HG03108 (cell line): ENCODE data around the gene CNOT1.
"Not testable (repeated sequence)": the region's sequence is repeated elsewhere in the genome, so short reads cannot be mapped to it uniquely, and the experiment has no call there.

Experiments used
- ATAC-seq: cut with Tn5 transposase; IDR thresholded peaks from one replicate; pipeline ENCODE4 v1.9.1; 2021; ENCODE audit warnings: moderate library complexity; ENCODE audit not compliant: unreplicated experiment

Gene CNOT1

DNA sequence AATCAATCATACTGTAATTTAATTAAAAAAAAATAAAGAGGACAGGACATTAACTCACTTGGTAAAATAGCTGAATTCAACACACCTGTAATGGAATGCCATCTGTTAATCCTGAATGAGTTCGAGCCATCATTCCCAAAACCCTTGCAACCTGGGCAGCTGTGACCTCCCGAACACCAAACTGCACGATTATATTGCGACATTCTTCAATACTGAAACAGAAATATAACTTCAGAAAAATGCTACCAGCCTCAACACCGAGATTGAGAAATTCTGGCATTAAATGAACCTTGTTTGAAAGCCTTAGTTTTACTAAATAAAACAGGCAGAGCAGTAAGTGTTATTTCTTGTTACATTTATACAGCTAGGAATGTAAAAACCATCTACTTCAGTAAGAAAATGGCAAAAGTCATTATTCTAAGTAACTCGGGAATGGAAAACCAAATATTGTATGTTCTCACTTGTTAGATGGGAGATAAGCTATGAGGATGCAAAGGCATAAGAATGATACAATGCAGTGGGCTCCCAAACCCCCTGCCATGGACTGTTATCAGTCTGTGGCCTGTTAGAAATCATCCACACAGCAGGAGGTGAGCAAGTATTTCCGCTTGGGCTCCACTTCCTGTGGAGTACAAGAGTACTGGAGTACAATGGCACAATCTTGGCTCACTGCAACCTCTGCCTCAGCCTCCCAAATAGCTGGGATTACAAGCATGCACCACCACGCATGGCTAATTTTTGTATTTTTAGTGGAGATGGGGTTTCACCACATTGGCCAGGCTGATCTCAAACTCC is 46.5 kb downstream of the CNOT1 start:
- no peak for ATAC-seq

DNA sequence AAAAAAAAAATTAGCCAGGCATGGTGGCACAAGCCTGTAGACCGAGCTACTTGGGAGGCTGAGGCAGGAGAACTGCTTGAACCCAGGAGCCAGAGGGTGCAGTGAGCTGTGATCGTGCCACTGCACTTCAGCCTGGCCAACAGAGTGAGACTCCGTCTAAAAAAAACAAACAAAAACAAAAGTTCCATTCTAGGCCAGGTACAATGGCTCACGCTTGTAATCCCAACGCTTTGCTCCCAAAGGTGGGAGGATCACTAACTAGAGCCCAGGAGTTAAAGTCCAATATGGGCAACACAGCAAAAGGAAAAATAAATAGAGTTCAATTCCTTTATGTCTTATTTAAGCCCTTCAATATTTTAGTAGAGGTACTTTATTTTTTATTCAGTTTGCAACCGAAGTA is 47.5 kb downstream of the CNOT1 start:
- no peak for ATAC-seq

DNA sequence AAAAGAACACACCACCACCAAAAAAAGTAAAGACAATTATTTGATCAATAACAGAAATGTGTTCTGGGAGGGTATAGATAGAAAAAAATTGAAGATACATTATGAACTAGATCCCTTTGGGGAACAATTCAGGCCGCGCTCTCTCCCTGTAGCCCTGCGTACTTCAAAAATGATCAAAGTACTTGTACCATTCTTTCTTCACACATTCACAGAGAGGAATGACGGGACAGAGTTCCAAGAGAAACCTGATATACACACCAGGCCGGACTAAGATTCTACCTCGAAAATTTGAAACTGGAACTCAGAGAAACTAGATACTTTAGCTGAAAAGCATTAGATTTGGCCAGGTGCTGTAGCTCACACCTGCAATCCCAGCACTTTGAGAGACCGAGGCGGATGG is 50.0 kb downstream of the CNOT1 start:
- ATAC-seq = no peak

DNA sequence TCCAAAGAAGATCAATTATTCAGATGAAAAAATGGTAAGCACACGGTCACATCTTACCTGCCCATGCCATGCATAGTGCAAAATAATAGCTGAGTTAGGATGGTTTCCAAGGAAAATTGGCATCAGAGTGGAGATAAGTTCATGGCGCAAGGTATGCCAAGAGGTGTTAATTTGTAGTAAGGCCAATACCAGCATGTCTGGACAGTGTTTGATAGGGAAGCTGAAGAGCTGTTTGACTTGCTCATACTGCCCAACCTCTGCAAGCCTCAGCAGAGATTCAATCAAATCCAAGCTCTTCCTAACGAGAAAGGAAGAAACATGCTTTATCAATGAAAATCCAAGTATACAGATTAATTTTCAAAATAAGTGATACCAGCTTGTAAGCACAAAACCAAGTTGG is 51.0 kb downstream of the CNOT1 start:
- no peak for ATAC-seq

DNA sequence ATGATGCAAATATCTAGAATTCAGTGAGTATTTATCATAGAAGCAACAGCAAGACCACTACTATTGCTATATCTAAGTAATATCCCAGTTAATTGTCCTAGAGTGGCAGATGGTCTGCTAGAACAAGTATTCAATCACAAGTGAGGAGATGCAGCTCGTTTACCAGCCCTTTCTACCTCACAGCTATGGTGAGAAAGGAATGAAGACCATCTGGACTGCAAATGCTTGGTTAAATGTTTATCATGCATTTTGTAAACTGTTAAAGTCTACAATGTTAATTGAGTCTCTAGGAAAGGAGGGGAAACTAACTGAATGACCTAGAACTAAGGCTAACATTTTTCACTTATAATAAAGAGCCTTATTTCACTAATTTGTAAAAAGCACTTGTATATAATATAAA is 52.5 kb downstream of the CNOT1 start:
- ATAC-seq = no peak

DNA sequence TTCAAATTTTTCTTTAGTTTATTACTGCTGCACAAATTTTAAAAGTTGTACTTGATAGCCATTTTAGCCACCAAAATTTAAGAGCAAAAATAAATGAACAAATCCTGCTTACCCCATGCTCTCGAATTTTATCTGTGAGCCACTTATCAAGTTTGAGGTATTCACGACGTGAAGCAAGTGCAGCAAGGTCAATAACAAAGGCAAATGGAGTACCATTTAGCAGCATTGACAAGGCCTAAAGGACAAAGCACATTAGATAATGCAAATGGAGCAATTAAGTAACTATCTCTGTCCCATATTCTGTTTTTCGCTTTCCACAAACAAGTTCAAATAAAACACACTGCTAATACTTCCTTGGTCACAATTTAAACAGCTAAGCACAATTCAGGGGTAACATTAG is 54.7 kb downstream of the CNOT1 start:
- ATAC-seq = no peak

DNA sequence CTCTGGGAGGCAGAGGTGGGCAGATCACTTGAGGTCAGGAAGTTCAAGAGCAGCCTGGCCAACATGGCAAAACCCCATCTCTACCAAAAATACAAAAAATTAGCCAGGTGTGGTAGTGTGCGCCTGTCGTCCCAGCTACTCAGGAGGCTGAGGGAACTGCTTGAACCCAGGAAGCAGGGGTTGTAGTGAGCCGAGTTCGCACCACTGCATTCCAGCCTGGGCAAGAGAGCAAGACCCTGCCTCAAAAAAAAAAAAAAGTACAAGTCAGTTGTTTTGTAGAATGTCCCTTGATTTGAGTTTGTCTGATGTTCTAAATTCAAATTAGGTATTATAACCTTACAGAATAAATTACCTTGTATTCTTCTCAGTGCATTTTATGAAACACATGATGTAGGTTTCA is 63.9 kb downstream of the CNOT1 start:
- ATAC-seq = not testable (repeated sequence)

DNA sequence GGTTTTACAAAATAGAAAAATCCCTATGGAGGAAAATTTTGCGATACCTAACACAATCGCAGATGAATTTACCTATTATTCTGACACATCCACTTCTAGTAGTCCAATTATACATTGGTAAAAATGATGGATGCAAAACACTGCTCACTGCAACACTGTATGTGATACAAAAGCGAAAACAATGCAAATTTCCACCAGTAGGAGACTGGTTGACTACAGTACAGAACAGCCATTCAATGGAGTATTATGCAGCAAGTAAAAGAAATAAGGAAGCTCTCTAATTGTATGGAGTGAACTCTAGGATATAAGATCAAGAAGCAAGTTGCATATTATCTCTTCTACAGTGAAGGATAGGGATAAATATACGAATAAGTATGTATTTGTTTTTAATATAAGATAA is 65.9 kb downstream of the CNOT1 start:
- no peak for ATAC-seq

DNA sequence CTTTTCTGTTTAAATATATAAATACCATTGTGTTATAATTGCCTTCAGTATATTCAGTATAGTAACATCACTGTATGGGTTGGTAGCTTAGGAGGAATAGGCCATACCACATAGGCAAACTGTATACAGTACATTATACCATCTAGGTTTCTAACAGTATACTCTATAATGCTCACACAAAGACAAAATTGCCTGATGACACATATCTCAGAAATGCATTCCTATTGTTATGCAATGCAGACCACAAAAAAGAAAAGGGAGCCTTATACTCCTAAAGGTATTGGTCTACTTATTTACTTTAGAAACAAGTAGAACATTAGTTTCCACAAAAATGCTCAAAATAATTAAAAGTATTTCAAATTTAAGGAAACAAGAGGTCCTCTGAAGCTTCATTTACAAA is 66.4 kb downstream of the CNOT1 start:
- ATAC-seq = no peak

DNA sequence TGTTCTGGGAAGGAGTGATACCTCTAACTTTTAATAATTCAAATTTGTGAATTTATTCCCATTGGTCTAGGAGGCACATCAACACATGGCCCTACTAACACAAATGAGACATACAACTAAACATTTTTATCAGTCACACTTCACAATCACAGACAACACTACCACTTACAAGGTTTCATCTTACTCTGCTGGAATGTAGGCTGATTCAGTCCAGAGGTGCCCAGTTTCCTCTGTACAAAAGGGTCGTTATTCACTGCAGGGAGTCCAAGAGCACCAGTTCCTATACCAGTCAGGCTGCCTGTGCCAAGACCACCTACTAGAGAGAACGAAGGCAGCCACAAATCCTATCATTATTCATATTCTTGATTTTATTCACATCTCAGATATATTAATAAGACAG is 72.9 kb downstream of the CNOT1 start:
- ATAC-seq = no peak

DNA sequence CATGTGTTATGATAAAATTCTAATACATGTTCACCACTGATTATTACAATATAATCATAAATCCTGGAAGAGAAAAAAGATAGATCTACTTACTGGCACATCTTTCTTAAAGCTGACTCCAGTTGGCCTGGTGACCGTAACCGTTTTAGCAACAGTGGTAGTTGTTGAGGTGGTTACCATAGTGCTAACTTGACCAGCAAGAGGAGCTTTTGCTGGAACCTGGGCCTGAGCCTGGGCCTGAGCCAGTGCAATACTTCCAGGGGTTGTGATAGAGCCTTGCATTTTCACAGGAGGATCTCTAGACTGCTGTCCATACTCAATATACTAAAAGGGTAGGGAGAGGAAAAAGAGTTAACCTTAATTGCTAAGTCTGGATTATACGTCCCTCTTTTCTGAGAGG is 78.1 kb downstream of the CNOT1 start:
- no peak for ATAC-seq

DNA sequence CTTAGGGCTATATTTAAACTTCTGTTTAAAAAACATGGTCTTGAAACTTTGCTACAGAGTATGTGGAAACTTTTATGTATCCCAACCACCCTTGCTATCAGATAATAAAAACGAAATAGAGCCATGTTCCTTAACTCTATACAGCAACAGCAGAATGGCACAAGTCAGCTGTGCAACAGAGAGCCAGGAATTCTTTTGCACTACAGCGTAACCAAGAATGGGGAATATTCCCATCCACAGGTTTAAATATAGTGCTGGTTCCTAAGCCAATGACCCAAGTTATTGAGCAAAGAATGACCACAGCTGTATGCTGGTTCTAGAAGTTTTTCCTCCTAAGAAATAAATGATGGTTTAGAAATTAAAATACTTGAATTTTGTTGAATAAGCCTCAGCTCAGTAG is 81.2 kb downstream of the CNOT1 start:
- no peak for ATAC-seq

DNA sequence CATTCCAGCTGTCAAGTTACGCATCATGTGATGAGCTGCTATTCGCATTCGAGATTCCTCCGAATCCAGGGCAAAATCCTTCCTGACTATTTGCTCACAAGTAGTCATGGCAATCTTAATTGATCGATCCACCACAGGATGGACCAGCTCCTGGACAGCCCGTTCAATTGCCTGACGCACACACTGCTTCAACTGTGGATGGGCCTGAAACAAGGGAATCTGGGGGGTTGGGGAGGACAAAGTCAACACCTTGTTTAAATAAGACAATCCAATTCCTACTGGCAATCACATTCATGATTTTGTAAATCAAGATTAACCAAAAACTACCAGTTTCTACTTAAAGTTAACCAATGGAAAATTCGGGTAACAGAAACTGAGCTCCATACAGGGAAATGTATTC is 85.9 kb downstream of the CNOT1 start:
- ATAC-seq = no peak

DNA sequence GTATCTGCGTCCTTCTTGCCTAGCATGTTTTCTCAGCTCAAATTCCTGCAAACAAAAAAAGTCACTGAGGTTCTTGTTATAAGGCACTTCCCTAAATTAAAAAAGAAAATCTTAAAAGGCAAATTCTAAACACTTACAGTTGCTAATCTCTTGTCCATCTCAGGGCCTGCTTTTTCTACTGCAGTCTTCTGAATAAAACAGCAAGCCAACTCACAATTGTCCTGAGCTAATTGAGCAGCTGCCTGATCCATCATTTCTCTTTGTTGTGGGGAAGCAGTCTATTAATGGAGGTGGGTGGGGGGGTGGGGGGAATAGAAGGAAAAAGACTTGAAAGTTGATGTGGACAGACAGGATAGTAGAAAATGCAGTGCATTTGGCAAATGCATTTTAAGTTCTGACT is 87.3 kb downstream of the CNOT1 start:
- no peak for ATAC-seq

DNA sequence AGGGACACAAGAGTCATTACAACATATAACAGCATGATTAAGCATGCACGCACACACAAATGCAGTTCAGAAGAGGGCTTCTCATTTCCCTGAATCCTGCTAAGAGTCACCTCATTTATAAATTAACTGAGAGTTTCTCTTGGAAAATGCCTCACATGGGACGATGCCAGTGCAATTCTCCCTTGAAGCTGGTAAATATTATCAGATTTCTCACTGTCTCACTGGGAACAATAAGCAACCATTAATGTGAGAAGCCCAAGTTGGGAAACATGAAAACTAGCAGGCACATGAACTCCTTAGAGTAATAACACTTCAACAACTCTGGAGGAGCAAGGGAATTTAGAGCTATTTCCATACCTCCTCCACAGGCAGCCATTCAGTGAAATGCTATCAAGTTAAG is 87.9 kb downstream of the CNOT1 start:
- ATAC-seq = no peak

DNA sequence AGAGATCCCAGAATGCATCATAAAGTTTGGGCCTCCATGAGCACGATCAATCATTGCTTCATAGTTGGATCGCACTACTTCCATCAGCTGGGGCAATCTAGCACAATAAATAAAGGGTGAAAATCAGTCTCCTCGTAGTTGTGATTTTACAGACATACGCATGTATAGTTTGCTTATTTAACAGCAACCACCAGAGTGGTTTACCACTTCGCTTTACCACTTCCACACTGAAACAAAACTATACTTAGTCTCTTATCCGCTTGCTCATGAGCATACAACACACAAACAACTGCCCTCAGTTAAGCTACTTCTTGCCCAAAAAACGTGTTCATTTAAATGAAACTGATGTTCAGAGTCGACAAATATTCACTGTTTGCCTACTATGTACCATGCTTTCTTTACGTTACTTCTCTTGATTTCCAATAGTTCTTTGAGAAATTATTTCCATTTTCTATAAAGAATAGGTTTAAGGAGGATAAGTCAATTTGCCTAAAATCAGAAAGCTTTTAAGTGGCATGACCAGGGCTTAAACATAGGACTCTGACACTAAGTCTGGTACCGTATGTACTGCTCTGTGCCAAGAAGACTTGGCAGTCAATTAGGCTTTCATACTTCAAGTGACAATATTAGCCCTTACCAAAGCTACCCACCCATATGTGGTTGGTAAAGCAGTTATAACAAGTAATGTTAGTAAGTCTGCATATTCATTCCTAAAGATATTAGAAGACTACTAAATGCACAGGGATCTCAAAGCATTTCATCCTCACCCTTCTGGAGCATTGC is 92.3 kb downstream of the CNOT1 start:
- ATAC-seq = no peak

DNA sequence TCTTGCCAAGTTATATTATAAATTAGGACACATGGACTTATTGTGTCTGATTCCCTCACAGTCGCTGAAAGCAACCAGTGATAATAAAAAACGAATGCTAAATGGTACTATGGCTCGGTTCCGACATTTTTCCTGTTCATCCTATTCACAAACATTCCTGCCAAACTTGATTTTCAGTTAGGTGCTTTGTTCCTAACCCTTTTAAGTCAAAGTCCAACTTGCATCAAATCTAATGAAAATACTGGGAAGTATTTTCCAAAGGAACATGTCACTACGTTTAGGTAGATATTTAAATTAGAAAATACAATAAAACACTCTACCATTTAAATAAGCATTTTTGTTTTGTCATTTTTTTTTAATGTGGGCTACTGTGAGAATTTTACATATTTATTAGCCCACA is 93.3 kb downstream of the CNOT1 start:
- no peak for ATAC-seq

DNA sequence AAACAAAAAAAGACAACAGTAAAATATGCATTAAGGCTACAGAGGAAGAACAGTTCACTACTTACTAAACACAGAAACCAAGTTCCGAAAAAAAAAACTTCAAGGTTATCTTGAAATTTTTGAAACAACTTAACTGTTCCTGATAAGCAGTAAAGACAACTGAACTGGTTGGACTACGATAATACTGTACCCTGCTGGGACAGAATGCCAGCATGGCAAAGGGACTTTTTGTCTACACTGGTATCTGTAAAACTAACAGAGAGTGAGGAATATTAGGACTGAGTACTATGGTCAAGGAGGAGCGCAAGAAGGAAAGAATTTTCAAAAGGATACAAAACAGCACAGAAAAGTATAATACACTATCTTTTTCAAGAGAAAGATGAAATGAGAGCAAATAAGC is 94.5 kb downstream of the CNOT1 start:
- ATAC-seq = no peak

DNA sequence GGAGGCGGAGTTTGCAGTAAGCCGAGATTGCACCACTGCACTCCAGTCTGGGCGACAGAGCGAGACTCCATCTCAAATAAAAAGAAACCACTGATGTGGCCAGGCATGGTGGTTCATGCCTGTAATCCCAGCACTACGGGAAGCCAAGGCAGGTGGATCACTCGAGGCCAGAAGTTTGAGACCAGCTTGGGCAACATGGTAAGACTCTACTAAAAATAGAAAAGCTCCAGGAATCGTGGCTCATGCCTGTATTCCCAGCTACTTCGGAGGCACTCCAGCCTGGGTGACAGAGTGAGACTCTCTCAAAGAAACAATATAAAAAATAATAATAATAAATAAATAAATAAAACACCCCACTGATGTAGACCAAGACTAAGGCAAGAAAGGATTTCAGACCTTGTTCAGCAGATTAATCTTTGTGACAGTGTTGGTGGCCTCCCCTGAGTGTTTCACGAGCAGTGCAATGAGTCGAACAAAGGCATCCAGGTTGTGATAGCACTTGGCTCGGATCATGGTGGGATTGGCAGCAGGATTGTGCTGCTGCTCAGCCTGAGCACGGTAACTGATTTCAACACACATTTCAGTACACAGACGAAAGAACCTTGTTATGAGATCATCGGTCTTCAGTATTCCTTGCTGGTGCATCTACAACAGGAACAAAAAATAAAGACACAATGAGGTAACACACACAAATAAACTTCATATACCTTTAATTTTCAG is 95.7 kb downstream of the CNOT1 start:
- no peak for ATAC-seq

DNA sequence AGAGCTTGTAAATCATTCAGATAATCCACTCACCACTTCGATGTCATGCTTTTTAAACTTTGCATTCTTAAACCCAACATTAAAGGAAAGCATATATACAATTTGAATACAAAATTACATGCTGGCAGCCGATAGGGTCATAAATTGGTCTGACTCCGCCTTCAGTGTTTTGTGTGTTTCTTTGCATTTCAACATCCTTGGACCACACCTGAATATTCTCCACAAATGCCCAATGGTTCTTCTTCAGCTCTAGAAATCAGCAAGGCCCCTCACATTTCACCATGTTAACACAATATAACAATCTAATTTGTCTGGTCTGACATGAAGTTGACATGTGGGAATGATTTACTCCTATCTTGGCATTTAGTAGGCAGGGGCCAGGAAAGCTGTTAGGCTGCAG is 97.2 kb downstream of the CNOT1 start:
- no peak for ATAC-seq

DNA sequence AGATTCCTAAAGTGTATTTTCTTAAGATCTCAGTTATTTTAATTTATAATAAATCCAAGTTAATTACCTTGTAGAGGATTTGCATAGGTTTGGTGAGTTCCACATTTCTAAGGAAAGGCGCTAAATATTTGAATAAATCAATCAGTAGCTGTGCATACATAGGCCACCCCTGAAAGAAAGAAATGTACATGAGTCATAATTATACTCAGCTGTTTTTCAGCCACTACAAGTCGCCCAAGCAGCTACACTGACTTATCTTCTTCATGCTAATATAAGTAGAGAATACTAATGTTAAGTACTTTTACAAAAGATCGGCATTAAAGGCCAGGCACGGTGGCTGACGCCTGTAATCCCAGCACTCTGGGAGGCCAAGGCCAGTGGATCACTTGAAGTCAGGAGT is 99.4 kb downstream of the CNOT1 start:
- no peak for ATAC-seq

DNA sequence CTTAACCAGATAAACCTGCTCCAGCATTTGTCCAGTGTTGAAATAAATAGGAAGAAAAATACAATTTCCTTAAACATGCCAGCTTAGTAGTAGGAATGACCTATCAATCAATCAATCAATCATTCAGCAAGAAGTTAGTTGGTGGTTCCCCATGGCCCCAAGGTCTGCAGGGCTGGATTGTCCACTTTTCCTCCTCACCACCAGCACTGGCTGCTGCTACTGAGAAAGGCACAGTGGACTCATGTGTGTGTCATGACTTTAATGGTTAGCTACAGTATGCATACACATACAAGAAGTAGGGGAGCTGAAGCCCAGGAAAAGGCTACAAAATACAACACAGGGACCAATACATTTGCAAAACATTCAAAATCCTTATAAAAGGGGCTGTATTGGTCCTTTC is 109.9 kb downstream of the CNOT1 start:
- ATAC-seq = no peak
